Activated T-cell treated with anti-CD3 and anti-CD28 coated beads, Interleukin-2, amount 50 U/mL, for 72 hours (primary cell): Measurements from ENCODE around the gene RABGGTA. TPM values are rescaled to one million over a fixed set of nuclear protein-coding genes. Genes with fewer than 3 reads are reported as not detected.
"Not testable (repeated sequence)": the region's sequence is repeated elsewhere in the genome, so short reads cannot be mapped to it uniquely, and the experiment has no call there.

ENCODE experiments used
- ATAC-seq, 2 donors: fragments of 150-1000 bp; cut with Tn5 transposase; replicated peaks in 1 of 2; 2 replicates each; pipeline ENCODE4 v1.10.0; 2021; ENCODE audit warnings: moderate library complexity in 2 of 2, mild to moderate bottlenecking in 1 of 2
- DNase-seq, 2 donors: peaks; one replicate each; pipeline ENCODE4 v3.0.0; 2021 to 2022; ENCODE audit warnings: mixed read lengths in 1 of 2
- H3K27ac Mint-ChIP-seq: one replicate; pipeline ENCODE4 v1.8.0; 2022; ENCODE audit warnings: mild to moderate bottlenecking, moderate library complexity, mixed read lengths
- H3K27me3 Mint-ChIP-seq: one replicate; pipeline ENCODE4 v1.8.0; 2022; ENCODE audit warnings: low read depth, mixed read lengths
- H3K36me3 Mint-ChIP-seq, 2 donors: one replicate each; pipeline ENCODE4 v1.8.0; 2022; ENCODE audit warnings: mixed read lengths in 2 of 2, mild to moderate bottlenecking in 1 of 2; ENCODE audit not compliant: insufficient read depth in 2 of 2
- H3K4me1 Mint-ChIP-seq: one replicate; pipeline ENCODE4 v1.8.0; 2022; ENCODE audit warnings: low read depth, mixed read lengths
- H3K4me3 Mint-ChIP-seq, 2 donors: one replicate each; pipeline ENCODE4 v1.8.0; 2022; ENCODE audit warnings: mild to moderate bottlenecking in 2 of 2, mixed read lengths in 2 of 2, moderate library complexity in 2 of 2
- H3K9me3 Mint-ChIP-seq, 2 donors: one replicate each; pipeline ENCODE4 v1.8.0; 2022; ENCODE audit warnings: mixed read lengths in 2 of 2
- total RNA-seq, 2 donors: library from RNA; stranded (reverse); gene quantifications; one replicate each; pipeline ENCODE4 v1.2.3, GENCODE V29; 2022

RABGGTA gene
- total RNA-seq, 2 donors from 2014 or later = 53.8 to 56.2 TPM

DNA sequence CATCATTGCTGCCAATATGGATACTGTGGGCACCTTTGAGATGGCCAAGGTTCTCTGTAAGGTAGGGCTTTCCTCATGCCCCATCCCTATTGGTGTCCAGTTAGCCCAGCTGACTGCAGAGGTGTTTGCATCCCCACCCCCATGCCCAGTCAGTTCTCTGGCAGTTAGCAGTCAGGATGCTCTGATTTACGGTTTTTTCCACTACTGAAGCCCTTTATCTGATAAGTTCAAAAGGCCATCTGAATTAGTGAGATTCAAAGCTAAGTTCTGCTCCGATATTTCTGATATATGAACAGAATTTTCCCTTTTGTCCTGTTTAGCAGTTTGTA, 37.9 kb downstream of the RABGGTA start:
- peak overlapping the region; percentile 71 to 84 for H3K4me3 Mint-ChIP-seq
- peak in 1 of 2 donors; percentile 16 for ATAC-seq
- H3K4me1 Mint-ChIP-seq = peaks cover 67% of the 10 kb centered on the region
- no peaks in the 10 kb centered on the region for H3K27me3 Mint-ChIP-seq
- peaks cover 11 to 16% of the 10 kb centered on the region in 2 donors for H3K36me3 Mint-ChIP-seq
- DNase-seq = no peak
- H3K27ac Mint-ChIP-seq = peak overlapping the region; percentile 66
- H3K9me3 Mint-ChIP-seq = no peaks in the 10 kb centered on the region

DNA sequence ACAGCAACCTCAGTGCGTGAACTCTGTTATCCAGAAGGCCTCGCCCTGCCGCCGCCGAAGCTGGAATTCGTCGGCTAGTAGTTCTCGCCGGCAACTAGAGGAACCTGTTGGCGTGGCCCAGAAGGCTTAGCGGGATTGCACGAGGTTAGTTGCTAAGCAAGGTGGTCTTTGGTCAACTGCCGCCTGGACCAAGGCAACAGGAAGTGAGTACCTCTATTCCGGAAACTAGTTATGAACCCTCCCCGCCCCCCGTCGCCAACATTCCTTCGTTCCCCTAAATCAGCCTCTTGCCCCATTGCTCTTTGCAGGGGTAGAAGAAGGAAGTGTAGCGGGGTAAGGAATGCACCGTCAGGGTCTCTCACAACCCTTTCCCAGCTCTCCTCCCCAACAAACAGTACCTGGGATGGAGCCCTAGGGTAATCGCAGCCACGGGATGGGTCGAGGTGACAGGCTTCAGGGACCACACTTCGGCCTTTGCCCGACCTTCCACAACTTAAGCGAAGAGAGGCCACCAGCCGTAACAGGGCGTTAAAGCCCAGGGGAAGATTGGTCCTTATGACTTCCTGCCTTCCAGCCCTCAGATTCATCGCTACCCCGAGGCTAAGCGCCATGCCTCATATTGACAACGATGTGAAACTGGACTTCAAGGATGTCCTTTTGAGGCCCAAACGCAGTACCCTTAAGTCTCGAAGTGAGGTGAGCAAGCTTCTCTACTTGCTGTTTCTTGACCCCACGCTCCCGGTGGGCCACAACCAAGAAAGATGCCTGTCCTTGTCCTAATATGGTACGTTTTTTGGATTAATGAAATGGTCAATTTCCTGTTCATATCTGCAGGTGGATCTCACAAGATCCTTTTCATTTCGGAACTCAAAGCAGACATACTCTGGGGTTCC, 38.5 kb downstream of the RABGGTA start, which contains the start of gene GMPR2:
TSS of gene GMPR2 (plus strand) at position 285 of the 893 bp plus-strand sequence. CDS start at position 610, 325 bp downstream.
- peak; percentile 58 to 61 for ATAC-seq

DNA sequence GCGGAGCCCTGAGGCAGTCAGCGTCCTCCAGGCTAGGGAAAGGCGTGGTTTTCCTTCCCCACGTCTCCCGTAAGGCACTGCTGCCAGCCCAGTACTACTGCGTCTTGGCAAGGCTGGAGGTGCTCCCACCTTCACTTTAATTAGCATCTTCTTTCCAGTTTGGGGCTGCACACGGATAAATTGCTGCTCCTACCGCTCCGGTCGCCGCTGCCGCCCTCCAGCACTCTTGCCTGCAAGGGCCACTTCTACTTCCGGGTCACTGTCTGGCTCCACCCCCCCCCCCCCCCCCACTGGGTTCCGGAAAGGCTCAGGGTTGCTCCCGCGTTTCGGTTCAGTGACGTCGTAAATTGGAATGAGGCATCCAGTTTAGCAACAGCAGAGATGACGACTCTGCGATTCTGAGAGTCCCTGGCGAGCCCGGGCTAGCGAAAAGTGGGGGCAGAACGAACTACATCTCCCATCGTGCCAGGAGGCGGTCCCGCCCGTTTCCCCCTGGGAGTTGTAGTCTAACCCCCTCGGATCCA, 39.2 kb downstream of the RABGGTA start, which contains the start of gene NEDD8:
TSS of gene NEDD8 (minus strand) at position 247 of the 524 bp plus-strand sequence. CDS start at position 147, 100 bp downstream.
- Mint-ChIP-seq H3K4me3 (peak within 1 kb of the TSS; percentile 71 to 84), H3K36me3 (peaks cover 8% of the 10 kb centered on the region in 2 donors), H3K9me3 (no peaks in the 10 kb centered on the region), H3K27me3 (no peaks in the 10 kb centered on the region), H3K4me1 (peaks cover 63% of the 10 kb centered on the region), H3K27ac (peak within 1 kb of the TSS; percentile 85)
- DNase-seq (peak; percentile 90 to 93), ATAC-seq (peak; percentile 87 to 93)

More for the DNA sequence above, 38.5 kb downstream of the RABGGTA start, which contains the start of gene GMPR2:
- peak; percentile 21 to 24 for DNase-seq
- H3K27ac Mint-ChIP-seq = peak within 1 kb of the TSS; percentile 85
- peaks cover 8 to 12% of the 10 kb centered on the region in 2 donors for H3K36me3 Mint-ChIP-seq
- peaks cover 65% of the 10 kb centered on the region for H3K4me1 Mint-ChIP-seq
- H3K27me3 Mint-ChIP-seq = no peaks in the 10 kb centered on the region
- no peaks in the 10 kb centered on the region for H3K9me3 Mint-ChIP-seq
- H3K4me3 Mint-ChIP-seq = peak within 1 kb of the TSS; percentile 71 to 84

DNA sequence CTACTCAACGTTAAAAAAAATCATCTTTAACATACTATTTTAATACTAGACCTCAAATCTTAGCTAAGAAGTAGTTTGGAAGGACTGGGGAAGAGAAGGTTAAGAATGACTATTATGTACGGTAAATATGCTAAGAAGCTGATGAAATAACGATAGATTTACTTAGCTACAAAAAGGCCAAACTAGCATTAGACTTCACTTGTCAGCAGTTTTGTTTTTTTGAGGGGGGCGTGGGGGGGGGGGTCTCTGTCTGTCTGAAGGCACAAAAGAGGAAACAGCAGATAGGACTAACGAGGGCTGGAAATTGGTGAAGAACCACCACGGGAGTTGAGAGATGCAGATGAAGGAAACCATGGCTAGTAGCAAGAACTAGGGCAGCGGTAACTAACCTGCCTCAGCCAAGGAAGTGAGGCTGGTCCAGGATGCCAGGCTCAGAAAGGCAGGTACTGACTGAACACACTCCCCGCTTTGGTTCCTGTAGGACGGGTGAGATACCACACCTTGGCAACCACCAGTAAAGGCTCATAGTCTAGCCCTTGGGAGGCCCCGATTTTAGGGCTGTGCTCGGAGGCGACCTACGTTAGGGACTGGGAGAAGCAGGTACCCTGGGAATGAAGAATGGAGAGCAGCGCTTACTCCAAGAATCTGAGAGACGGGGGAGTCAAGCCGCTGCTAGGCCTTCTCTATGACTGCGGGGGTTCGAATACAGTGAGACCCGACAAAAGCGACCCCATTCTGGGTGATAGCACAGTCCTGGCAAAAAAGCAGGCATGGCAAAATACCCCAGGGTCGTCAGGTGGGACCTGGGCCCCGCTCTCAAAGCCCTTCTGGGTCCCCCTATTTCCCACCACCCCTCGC, 39.9 kb downstream of the RABGGTA start:
- ATAC-seq (peak; percentile 22 to 27), DNase-seq (peak; percentile 29 to 30)
- Mint-ChIP-seq H3K27me3 (no peaks in the 10 kb centered on the region), H3K27ac (peak overlapping the region; percentile 85), H3K4me1 (peaks cover 63% of the 10 kb centered on the region), H3K4me3 (peak overlapping the region; percentile 71 to 84), H3K9me3 (no peaks in the 10 kb centered on the region), H3K36me3 (peaks cover 9% of the 10 kb centered on the region in 2 donors)

DNA sequence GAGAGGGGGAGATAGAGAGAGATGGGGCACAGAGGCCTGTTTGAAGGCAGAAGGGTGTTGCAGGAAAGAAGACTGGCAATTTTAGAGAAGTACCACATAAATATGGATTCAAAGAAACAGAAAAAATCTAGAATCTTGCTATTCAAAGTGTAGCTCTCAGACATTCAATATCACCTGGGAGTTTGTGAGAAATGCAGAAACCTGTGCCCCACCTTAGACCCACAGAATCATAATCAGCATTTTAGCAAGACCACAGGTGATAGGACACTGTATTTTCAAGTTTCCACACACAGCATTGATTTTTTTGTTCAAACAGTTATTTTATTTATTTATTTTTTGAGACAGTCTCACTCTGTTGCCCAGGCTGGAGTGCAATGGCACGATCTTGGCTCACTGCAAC, 42.5 kb downstream of the RABGGTA start:
- DNase-seq = no peak
- H3K4me1 Mint-ChIP-seq = peaks cover 57% of the 10 kb centered on the region
- no peaks in the 10 kb centered on the region for H3K27me3 Mint-ChIP-seq
- no peak for ATAC-seq
- H3K27ac Mint-ChIP-seq = peak overlapping the region; percentile 36
- H3K36me3 Mint-ChIP-seq = peaks cover 6 to 15% of the 10 kb centered on the region in 2 donors
- no peak overlapping the region for H3K4me3 Mint-ChIP-seq
- H3K9me3 Mint-ChIP-seq = no peaks in the 10 kb centered on the region

DNA sequence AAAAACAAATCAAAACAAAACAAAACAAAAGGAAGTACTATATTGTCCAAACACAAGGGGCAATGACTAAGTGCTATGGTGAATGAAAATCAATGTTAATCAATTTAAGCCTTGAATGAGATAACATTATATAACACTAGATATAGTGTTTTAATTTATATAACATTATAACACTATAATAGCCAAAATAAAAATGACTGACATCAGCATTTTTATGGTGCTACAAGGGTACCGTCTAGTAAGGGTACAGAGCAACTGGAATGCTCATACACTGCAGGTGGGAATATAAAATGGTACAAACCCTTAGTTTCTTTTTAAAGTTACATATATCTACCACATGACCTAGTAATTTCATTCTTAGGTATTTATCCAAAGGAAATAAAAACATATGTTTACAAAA, 44.9 kb downstream of the RABGGTA start:
- Mint-ChIP-seq H3K27me3 (no peaks in the 10 kb centered on the region), H3K36me3 (peaks cover 4 to 13% of the 10 kb centered on the region in 2 donors), H3K9me3 (no peaks in the 10 kb centered on the region), H3K4me3 (peak overlapping the region in 1 of 2 donors; percentile 52), H3K27ac (peak overlapping the region; percentile 94), H3K4me1 (peaks cover 47% of the 10 kb centered on the region)
- no peak for DNase-seq
- no peak for ATAC-seq

DNA sequence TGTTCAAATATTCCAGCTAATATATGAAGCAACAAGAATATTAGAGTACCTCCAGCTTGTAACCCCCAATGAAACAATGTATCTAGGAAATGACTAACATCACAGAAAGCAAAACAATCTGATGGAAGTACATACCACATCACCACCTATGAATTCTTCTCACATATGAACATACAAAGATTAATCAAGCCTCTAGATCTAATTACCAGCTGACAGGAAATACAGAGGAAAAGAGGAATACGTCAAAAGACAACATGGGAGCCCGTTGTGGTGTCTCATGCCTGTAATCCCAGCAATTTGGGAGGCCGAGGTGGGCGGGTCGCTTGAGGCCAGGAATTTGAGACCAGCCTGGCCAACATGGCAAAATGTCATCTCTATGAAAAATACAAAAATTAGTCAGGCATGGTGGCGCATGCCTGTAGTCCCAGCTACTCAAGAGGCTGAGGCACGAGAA, 46.8 kb downstream of the RABGGTA start:
- Mint-ChIP-seq H3K27me3 (no peaks in the 10 kb centered on the region), H3K4me1 (peaks cover 40% of the 10 kb centered on the region), H3K4me3 (no peak overlapping the region), H3K27ac (peak overlapping the region; percentile 56), H3K36me3 (peaks cover 4 to 13% of the 10 kb centered on the region in 2 donors), H3K9me3 (no peaks in the 10 kb centered on the region)
- DNase-seq (no peak), ATAC-seq (no peak)

DNA sequence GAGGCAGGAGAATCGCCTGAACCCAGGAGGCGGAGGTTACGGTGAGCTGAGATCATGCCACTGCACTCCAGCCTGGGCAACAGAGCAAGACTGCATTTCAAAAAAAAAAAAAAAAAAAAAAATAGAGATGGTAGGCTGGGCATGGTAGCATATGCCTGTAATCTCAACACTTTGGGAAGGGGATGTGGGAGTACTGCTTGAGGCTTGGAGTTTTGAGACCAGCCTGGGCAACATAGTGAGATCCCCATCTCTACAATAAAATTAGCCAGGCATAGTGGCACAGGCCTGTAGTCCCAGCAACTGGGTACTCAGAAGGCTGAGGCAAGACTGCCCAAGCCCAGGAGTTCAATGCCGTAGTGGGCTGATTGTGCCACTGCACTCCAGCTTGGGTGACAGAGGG, 48.4 kb downstream of the RABGGTA start:
- Mint-ChIP-seq H3K36me3 (peaks cover 4 to 12% of the 10 kb centered on the region in 2 donors), H3K4me1 (peaks cover 30% of the 10 kb centered on the region)
- H3K27ac Mint-ChIP-seq, DNase-seq, ATAC-seq, H3K4me3 Mint-ChIP-seq, H3K27me3 Mint-ChIP-seq, H3K9me3 Mint-ChIP-seq: not testable (repeated sequence)

DNA sequence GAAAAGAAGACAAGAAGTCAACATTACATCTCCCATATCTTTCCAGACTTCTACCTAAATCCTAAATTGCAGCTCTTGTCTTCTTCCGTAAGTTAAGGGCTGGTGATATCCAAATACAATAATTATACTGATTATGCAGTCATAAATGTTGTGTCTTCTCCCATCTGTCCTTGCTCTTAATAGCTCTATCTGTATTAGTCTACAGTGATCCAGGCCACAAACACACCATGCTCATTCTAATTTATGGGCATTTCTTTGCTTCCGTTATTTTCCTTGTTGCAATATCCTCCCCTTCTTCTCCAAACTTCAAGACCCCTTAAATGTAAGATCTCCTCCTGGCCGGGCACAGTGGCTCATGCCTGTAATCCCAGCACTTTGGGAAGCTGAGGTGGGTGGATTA, 51.9 kb downstream of the RABGGTA start:
- no peak overlapping the region for H3K27ac Mint-ChIP-seq
- ATAC-seq (no peak), DNase-seq (no peak)
- peaks cover 24% of the 10 kb centered on the region for H3K4me1 Mint-ChIP-seq
- no peaks in the 10 kb centered on the region for H3K9me3 Mint-ChIP-seq
- H3K36me3 Mint-ChIP-seq = peaks cover 0 to 3% of the 10 kb centered on the region in 2 donors
- H3K27me3 Mint-ChIP-seq = no peaks in the 10 kb centered on the region
- no peak overlapping the region for H3K4me3 Mint-ChIP-seq

DNA sequence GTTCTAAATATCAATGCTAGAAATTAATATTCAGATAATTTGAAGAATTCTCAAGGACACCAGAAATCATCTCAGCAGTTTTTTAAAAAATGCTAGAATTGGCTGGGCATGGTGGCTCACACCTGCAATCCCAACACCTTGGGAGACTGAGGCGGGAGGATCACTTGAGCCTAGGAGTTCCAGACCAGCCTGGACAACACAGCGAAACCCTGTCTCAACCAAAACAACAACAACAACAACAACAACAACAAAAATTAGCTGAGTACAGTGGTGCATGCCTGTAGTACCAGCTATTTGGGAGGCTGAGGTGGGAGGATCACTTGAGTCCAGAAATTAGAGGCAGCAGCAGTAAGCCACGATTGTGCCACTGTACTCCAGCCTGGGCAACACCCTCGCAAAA, 52.3 kb downstream of the RABGGTA start:
- Mint-ChIP-seq H3K4me3 (no peak overlapping the region), H3K27ac (no peak overlapping the region), H3K27me3 (no peaks in the 10 kb centered on the region), H3K4me1 (peaks cover 26% of the 10 kb centered on the region), H3K9me3 (no peaks in the 10 kb centered on the region), H3K36me3 (peaks cover 0 to 1% of the 10 kb centered on the region in 2 donors)
- ATAC-seq (no peak), DNase-seq (no peak)

DNA sequence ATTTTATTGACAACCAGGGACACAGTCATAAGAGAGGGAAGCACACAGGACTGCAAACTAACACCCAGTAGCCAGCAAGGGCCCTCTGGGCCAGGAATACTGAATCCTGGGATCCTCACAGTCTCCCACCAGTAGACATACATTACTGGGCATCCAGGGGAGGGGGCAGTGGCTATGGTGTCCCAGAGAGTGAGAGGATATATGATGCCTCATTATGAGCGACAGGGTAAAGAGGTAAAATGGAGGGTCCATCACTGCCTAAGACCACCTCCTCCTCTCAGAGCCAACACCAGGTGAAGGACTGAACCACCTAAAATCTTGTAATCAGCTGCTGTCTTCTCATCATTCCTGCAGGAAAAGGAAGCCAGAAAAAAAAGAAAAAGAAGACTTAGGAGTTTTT, 54.5 kb downstream of the RABGGTA start:
- not testable (repeated sequence) for H3K9me3 Mint-ChIP-seq, ATAC-seq, DNase-seq, H3K27me3 Mint-ChIP-seq, H3K36me3 Mint-ChIP-seq, H3K4me3 Mint-ChIP-seq
- Mint-ChIP-seq H3K4me1 (peaks cover 40% of the 10 kb centered on the region), H3K27ac (peak overlapping the region; percentile 93)

DNA sequence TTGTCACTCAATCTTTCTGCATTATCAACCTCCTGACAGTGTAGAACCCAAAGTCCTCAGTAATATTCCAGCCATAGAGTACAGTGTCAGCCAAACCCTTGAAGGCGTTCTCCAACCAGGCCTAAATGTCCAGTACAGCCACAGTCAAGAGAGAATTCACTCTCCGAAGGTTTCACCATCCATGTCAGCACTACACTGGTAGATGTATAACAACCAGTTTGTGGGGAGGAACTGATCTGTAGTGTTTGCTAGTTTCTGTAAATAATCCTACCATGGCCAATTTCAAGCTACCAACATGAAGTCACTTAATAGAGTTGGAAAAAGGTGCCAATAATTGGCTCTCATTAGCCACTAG, 55.1 kb downstream of the RABGGTA start:
- ATAC-seq (no peak), DNase-seq (no peak)
- Mint-ChIP-seq H3K9me3 (no peaks in the 10 kb centered on the region), H3K4me1 (peaks cover 45% of the 10 kb centered on the region), H3K27ac (peak overlapping the region; percentile 93), H3K36me3 (peaks cover 5% of the 10 kb centered on the region in 2 donors), H3K27me3 (no peaks in the 10 kb centered on the region), H3K4me3 (peak overlapping the region; percentile 79 to 91)
